IPS-NIHi11 (cell line): Measurements from ENCODE around the gene CA7.

ENCODE experiments used
- DNase-seq: peaks from one replicate; pipeline ENCODE4 v3.0.0; 2012; ENCODE audit warnings: mixed read lengths, low spot score

The CA7 gene

GRCh38 chr16:66844342-66845079 is at the start of gene CA7:
Gene CA7, plus strand, starts transcription at chr16:66844414. Its CDS starts 74 bp downstream, at chr16:66844488.
- peak; percentile 79 for DNase-seq

GRCh38 chr16:66798161-66798560 is 46.1 kb upstream of the CA7 start:
- DNase-seq = no peak

DNA sequence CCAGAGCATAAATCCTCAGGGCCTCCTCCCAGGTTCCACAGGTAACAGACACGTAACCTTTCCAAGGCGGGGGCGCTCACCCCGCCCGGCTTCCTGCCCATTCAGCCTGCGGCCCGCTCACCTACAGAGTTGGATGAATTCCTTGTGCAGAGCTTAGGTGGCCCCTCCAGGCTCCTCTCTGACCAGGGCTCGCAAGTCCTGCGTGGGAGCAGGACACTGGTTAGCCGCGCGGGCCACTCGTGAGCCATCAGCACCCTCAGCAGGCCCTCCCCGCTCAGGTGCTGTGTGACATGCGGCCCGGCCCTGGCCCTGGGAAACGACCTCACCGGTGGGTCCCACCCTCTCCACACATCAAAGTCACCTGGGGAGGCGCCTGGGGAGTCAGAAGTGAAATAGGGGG is 43.4 kb upstream of the CA7 start:
- DNase-seq = peak; percentile 7

DNA sequence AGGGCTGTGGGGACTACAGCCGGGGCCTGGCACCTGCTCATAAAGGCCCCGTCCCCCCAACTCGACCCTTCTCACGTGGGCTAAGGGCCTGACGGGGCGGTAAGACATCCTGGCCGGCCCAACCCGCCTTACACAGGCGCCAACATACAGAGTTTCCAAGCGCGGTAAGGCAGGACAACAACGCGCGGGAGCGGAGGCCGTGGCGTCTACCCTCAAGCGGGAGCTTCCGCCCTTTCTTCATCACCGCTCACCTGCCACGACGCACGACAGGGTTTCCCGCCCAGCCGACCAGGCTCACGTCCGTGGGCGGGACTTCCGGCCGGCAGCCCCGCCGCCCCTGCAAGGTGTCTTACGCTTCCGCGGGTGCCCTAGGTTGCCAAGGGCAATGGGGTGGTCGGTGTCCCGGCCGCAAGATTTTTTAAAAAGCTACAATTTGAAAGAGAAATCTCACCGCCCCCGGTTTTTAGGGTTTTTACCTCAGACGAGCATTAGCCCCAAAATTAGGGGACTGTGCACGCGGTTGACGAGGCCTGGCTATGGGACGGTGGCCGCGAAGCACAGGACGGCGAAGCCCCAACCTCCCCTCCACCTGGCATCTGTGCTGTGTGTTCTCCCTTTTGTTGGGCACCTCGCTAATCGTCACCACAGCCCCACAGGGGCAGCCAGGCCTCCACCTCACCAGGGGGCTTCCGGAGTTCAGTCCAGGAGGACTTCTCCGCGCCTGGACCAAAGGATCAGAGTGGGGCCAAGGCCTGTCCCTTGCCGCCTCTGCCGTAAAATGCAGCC is 42.7 kb upstream of the CA7 start, which contains the start of gene TERB1:
TSS of gene TERB1 (minus strand) at position 265 of the 786 bp plus-strand sequence. CDS start 4,786 bp downstream, outside the sequence.
- peak; percentile 49 for DNase-seq

DNA sequence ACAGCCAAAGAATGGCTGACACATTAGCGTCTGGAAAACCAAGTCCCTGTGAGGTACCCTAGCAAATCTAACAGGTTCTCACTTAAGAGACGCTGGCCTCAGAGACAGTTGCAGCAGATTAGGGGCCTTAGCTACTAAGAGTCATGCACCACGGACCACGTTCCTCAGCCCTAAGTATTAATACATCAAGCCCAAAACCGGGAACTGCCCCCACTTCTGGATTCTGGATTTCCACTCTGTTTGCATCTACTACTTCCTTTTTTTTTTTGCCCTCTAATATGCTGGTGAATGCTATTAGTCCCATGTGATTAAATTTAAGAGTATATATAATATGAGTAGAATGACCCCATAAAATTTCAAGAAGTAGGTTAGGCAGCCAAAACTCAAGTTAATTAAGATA is 42.1 kb upstream of the CA7 start:
- DNase-seq = no peak

DNA sequence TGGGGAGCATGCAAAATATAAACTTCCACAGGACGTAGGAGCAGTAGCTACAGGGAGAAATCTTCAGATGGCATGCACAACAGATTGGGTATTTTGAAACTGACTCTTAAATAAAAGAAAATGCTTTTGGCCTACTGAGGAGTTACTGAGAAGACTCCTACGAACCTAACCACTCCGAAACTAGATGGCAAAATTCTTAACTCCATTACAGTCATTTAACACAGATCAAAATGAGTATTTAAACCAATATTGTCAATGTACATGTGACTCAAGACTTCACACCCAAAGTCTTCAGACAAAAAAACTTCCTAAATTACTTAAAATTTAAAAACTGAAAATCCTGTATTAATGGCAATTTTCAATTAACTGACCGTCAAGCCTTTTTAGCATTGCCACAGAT is 34.4 kb upstream of the CA7 start:
- DNase-seq = no peak

DNA sequence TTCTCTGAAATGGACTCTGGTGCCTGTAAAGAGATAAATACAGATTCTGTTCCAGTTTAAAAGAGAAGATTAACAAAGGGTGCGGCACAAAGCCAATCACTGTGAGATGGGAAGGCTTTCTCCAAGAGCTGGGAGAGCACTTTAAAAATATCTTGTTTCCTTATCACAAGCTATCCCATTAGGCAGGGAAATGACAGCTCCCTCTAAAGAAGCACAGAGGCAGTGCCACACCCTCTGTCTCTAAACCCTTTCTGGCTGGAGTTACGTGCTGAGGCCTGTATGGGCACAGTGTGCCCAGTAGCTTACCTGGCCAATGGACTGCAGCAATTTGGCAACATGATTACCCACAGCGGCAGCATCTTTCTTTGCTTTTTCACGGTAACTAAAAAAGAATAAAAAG is 33.8 kb upstream of the CA7 start:
- DNase-seq = no peak

DNA sequence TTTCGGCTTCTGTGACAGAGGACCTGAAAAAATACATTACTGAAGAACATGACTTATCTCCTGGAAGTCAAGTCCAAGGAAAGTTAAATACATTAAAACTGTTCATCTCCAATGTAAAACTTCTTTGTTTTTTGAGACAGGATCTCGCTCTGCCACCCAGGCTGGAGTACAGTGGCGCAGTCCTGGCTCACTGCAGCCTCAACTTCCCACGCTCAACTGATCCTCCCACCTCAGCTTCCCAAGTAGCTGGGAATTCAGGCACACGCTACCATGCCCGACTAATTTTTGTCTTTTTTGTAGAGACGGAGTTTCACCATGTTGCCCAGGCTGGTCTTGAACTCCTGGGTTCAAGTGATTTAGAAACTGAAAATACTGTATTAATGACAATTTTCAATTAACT is 33.2 kb upstream of the CA7 start:
- DNase-seq = no peak

- DNase-seq = no peak
These were observed 29.5 kb upstream of the CA7 start for GRCh38 chr16:66814734-66815133.

- DNase-seq = no peak
These were observed 20.2 kb upstream of the CA7 start for GRCh38 chr16:66824006-66824405.

- DNase-seq = peak; percentile 98
These were observed 13.5 kb upstream of the CA7 start, which contains the start of gene NAE1 for GRCh38 chr16:66830422-66831404. Gene NAE1, minus strand, starts transcription at chr16:66830976. Its CDS starts 77 bp downstream, at chr16:66830899.

- no peak for DNase-seq
These were observed 12.0 kb upstream of the CA7 start for GRCh38 chr16:66832190-66832589.

DNA sequence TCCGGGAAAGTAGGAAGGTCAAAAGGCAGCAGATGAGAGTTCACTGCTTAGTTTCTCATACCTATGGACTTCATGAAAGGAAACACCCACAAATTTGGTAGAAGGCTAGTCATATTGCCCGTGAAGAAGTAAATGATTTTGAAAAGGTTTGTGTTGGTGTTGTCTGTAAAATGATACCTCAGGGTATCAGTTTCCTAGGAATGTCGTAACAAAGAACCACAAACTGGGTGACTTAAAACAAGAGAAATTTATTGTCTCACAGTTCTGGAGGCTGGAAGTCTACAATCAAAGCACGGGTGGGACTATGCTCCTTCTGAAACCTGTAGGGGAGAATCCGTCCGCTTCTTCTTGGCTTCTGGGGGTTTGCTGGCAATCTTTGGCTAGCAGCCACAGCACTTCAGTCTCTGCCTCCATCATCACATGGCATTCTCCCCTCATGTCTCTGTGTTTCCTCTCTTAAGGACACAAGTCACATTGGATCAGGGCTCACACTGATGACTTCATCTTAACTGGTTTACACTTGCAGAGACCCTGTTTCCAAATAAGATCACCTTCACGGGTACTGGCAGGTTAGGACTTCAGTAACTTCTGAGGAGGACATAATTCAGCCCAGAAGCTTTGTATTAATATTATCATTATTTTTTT is 11.4 kb upstream of the CA7 start:
- no peak for DNase-seq

DNA sequence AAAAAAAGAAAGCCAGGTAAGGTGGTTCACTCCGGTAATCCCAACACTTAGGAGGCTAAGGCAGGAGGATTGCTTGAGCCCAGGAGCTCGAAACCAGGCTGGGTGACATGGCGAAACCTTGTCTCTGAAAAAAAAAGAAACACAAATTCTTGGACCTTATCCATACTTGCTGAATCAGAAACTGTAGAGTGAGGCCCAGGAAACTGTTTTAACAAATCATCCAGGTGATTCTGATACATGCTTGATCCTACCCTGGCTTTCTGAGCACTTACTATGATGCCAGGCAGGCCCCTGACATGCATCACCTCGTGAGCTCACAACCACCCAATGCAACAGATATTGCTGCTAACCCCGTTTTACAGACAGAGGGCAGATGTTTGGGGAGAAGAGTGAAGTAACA is 9.5 kb upstream of the CA7 start:
- DNase-seq = no peak

DNA sequence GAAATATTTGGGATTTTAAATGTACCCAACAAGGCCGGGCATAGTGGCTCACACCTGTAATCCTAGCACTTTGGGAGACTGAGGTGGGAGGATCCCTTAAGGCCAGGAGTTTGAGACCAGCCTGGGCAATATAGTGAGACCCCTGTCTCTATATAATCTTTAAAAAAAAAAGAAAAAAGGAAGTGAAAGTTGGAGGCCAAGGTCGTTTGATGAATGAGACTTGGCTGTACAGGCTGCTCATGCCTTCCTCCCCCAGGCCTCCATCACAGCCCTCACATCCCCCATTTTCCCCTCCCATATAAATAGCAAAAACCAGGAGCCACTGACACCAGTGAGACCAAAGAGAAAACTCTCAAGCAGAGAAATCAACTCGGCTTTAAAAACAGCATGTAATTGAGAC is 3.3 kb upstream of the CA7 start:
- DNase-seq = no peak

- no peak for DNase-seq
These were observed 2.8 kb upstream of the CA7 start for GRCh38 chr16:66841366-66841765.

DNA sequence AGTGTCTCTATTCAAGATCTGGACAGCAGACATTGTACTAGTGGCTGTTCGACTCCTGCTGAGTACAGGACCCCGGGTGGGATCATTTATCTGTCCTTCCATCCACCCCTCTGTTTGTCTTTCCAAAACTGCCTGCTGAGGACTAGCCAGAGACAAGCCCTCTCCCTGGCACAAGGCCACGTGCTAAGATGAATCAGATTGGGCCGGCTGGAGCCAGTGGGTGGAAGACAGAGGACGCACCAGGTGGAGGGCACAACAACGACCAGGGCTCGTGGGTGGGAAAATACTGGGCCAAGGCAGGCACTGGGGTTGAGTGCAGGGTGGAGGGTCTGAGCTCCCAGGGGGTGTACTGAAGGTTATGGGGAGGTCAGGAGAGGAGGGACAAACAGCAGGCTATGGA is 1.4 kb upstream of the CA7 start:
- DNase-seq = no peak

GRCh38 chr16:66843191-66843590 is 1.0 kb upstream of the CA7 start:
- no peak for DNase-seq

DNA sequence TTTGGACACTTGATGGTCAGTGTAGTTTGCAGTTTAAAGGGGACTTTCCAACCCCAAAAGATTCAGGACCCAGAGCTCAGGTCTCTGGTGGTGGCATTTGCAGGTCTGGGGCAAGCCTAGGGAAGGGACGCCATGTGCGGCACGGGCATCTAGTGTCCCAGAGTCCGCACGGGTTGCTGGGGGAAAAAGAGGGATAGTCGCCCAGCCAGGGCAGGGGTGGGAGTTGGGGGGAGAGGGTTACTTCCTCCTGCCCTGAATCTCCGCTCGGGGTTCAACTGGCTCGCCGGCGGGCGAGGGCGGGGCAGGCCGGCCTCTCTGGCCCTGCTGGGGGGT is 239 bp upstream of the CA7 start:
- no peak for DNase-seq

DNA sequence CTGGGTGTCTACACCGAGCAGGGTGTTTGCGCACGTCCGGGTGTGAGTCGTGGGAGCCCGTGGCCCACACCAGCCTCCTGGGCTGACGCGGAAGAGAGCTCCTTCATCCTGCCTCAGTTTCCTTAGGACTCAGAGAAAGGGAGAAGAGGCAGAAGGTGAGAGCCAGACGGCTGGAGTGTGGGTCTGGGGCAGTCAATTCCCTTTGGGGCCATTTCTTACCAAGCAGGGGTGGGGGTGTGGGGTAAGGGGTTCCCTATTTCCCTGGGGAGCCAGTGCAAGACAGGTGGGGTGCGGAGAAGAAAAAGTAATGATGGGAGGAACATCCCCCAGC is 831 bp downstream of the CA7 start:
- DNase-seq = no peak

DNA sequence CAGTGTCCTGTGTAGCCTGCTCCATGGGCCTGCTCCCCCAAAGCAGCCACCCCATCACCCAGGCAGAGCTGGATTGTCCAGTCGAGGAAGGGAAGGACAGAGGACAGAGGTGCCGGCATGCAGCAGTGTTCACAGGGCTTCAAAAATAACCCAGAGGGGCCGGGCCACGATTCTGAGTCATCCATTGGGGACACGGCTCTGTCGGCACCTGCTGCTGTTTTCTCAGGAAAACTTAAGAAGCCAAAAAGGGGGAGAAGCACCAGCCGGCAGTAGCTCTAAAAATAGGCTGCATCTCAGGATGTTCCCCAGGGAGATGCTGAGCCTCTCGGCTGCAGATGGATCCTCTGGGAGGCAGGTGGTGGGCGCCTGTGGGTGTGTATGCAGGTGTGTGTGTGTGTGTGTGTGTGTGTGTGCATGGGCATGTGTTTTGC is 1.6 kb downstream of the CA7 start:
- no peak for DNase-seq

GRCh38 chr16:66846266-66846665 is 2.1 kb downstream of the CA7 start:
- DNase-seq = no peak
